Fibroblast of villous mesenchyme (primary cell): ENCODE data around the gene CTNNA1. TPM values are rescaled to one million over a fixed set of nuclear protein-coding genes. Genes with fewer than 3 reads are reported as not detected.
A peak's percentile ranks its signal among the peaks of the same experiment; 100 is the strongest.
"Not testable (repeated sequence)": the region's sequence is repeated elsewhere in the genome, so short reads cannot be mapped to it uniquely, and the experiment has no call there.

Experiments used
- DNase-seq: peaks from one replicate; pipeline ENCODE4 v3.0.0-alpha.2; 2010; ENCODE audit warnings: low read depth
- H3K4me3 ChIP-seq: 2 replicates; pipeline ENCODE4 v1.5.1; 2011; ENCODE audit warnings: low read depth, mild to moderate bottlenecking, low read length
- total RNA-seq: library from RNA; depleted of rRNA; stranded (reverse); fragments of >200 nt; gene quantifications from 2 replicates; pipeline ENCODE4 v1.2.3, GENCODE V29; 2012
- TF ChIP-seq, protein P1 (sequence below): IDR thresholded peaks from 2 replicates; pipeline ENCODE4 v1.5.1; 2012; ENCODE audit warnings: low read depth, mild to moderate bottlenecking, low read length; ENCODE audit not compliant: insufficient read depth

The CTNNA1 gene
- total RNA-seq, 1 donor = 461 TPM

DNA sequence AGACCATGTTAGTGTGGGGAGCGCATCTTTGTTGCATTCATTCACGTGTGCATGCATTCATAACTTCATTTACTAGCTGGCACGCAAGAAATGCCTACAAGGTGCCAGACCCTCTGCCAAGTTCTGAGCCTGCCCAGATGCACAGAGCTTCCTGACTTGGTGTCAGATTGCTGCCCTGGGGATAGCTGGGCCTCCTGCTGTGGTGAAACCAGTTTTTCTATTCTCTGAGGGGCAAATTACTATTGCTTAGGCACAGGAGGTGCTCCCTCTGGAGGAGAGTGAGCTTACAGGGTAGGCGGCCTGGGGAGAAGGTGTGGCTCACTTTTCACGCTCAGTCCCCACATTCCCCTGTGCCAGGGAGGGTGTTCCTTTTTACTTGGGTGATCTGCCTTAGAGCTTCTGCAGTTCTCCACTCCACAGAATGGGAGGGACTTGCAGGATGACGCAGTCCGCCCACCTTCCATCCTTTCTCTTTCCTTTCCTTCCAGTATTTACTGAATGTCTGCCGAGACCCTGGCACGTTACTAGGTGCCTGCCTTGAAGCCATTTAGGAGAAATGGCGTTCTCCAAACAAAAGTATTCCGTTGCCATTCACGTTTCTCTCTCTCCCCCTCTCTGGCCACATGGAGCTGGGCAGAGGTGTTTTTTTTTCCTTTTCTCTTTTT, 27.9 kb upstream of the CTNNA1 start:
- TF ChIP-seq, protein P1, sequence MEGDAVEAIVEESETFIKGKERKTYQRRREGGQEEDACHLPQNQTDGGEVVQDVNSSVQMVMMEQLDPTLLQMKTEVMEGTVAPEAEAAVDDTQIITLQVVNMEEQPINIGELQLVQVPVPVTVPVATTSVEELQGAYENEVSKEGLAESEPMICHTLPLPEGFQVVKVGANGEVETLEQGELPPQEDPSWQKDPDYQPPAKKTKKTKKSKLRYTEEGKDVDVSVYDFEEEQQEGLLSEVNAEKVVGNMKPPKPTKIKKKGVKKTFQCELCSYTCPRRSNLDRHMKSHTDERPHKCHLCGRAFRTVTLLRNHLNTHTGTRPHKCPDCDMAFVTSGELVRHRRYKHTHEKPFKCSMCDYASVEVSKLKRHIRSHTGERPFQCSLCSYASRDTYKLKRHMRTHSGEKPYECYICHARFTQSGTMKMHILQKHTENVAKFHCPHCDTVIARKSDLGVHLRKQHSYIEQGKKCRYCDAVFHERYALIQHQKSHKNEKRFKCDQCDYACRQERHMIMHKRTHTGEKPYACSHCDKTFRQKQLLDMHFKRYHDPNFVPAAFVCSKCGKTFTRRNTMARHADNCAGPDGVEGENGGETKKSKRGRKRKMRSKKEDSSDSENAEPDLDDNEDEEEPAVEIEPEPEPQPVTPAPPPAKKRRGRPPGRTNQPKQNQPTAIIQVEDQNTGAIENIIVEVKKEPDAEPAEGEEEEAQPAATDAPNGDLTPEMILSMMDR = peak; percentile 40
- peak; percentile 40 for DNase-seq
- no peak overlapping the region for H3K4me3 ChIP-seq

DNA sequence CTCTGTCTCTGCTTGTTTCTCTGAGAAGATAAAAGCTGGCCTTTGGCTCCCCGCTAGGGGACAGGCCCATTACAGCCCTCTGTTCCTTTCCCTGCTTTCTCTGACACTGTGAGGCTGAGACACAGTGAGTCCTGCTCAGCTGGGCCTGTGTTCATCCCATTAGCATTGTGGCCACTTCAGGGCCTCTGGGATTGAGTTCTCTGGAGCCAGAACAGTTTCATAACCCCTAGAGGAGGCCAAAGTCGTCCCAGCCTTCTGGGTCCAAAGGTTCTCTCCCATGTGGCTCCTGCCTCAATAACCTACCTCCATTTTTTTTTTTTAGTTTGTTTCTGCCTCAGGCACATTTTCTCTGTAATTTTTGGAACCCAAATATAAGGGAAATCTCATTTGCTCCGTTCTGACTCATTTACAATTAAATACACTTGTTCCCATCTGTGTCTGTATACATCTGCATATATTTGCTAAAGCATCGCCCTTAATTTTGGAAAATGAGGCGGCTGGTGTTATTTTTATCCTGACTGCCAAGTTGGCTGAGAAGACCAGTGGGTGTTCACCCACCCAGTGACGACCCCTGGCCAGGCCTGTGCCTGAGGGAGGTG, 27.3 kb upstream of the CTNNA1 start:
- DNase-seq = no peak
- H3K4me3 ChIP-seq = no peak overlapping the region
- TF ChIP-seq, protein P1 = no peak

DNA sequence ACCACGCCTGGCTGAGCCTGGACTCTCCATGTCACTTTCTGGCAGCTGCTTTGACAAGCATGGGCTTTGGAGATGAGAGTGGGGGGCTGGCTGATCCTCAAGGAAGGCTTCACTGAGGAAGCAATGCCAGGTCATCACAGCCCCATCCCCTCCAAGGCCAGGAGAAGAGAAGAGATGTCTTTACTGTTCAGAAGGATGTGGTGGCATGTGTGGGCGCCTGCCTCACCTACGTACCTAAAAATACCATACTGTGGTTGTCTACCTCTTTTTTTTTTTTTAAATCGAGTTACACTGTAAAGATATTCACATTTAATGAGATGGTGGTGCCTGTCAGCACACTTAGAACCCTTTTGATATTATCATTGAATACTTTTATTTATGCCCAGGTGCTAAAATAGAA, 26.4 kb upstream of the CTNNA1 start:
- TF ChIP-seq, protein P1 = no peak
- no peak for DNase-seq
- no peak overlapping the region for H3K4me3 ChIP-seq

DNA sequence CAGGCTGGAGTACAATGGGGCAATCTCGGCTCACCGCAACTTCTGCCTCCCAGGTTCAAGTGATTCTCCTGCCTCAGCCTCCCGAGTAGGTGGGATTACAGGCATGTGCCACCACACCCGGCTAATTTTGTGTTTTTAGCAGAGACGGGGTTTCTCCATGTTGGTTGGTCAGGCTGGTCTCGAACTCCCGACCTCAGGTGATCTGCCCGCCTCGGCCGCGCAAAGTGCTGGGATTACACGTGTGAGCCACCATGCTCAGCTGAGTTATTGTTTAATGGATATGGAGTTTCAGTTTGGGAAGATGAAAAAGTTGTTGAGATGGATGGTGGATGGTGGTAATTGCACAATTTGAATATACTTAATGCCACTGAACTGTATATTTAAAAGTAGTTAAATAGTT, 22.7 kb upstream of the CTNNA1 start:
- H3K4me3 ChIP-seq, DNase-seq: not testable (repeated sequence)

DNA sequence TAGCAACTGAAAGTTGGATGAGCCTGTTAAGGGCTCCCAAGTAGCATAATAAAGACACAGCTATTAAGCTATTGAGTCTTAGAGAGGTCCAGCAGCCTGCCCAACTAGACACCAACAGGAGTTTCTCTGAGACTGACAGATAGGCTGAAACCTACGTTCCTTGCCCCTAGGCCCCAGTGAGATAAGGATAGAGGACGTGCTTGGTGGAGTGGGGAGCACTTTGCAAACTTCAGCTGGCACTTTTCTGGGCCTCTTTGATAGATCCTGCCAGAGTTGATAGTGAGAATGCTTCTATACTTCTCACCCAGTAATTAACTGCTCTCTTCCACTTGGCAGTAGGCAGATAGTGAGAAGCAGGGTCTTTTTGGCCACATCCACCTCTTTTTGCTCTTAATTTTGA, 20.8 kb upstream of the CTNNA1 start:
- no peak for DNase-seq
- TF ChIP-seq, protein P1 = no peak
- no peak overlapping the region for H3K4me3 ChIP-seq

DNA sequence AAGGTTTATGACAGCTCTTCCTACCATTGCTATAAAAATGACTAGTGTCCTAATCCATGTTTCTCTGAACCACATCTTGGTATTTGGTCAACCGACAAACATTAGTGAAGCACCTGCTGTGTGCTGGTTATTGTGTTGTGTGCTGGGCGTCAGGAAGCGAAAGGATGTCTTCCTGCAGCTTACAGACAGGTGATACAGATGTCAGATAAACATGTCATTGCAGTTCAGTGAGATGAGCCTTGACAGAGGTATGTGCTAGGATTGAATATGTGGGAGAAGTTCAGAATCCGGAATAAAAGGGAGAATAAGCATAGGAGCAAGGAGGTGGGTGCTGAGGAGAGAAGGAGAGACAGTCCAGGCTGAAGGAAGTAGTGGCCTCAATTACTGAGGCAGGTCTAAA, 20.3 kb upstream of the CTNNA1 start:
- TF ChIP-seq, protein P1 = no peak
- H3K4me3 ChIP-seq = no peak overlapping the region
- DNase-seq = no peak

DNA sequence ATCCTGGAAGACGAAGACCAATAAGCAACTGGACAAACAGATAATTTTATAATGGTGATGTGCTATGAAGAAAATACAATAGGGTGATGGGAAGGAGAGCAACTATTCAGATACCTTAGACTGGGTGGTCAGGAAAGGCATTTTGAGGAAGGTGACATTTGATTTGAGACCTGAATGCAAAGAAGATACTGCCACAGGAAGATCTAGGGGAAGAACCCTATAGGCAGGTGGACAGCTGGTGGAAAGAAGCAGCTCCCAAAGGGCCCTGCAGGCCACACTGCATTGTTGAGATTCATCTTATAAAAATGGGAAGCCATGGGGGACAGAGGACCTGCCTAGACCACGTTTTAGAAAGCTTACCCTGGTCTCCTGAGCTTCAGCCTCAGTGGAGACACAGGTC, 19.7 kb upstream of the CTNNA1 start:
- H3K4me3 ChIP-seq = no peak overlapping the region
- no peak for DNase-seq
- TF ChIP-seq, protein P1 = no peak
